ENCODE results near the gene SLC9B2.

GRCh38 chr4:103011378-103012025, 65.1 kb downstream of the SLC9B2 start:
- TF ChIP-seq, protein P1, sequence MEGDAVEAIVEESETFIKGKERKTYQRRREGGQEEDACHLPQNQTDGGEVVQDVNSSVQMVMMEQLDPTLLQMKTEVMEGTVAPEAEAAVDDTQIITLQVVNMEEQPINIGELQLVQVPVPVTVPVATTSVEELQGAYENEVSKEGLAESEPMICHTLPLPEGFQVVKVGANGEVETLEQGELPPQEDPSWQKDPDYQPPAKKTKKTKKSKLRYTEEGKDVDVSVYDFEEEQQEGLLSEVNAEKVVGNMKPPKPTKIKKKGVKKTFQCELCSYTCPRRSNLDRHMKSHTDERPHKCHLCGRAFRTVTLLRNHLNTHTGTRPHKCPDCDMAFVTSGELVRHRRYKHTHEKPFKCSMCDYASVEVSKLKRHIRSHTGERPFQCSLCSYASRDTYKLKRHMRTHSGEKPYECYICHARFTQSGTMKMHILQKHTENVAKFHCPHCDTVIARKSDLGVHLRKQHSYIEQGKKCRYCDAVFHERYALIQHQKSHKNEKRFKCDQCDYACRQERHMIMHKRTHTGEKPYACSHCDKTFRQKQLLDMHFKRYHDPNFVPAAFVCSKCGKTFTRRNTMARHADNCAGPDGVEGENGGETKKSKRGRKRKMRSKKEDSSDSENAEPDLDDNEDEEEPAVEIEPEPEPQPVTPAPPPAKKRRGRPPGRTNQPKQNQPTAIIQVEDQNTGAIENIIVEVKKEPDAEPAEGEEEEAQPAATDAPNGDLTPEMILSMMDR (IDR thresholded peaks at IDR 0.05) = no peak
- TF ChIP-seq EZH2 (IDR thresholded peaks at IDR 0.05) (no peak), EZH2phosphoT487 (IDR thresholded peaks at IDR 0.05) (no peak)

Data from neural progenitor cell (in vitro differentiated cells).